ENCODE data around the gene MRPL23. TPM values are rescaled to one million over a fixed set of nuclear protein-coding genes. Genes with fewer than 3 reads are reported as not detected.

The MRPL23 gene
- total and polyA plus RNA-seq, 2 donors (not counting 3 experiments of a cell fraction or from before 2014, with no cell fraction given): 72.7 to 222 TPM

DNA sequence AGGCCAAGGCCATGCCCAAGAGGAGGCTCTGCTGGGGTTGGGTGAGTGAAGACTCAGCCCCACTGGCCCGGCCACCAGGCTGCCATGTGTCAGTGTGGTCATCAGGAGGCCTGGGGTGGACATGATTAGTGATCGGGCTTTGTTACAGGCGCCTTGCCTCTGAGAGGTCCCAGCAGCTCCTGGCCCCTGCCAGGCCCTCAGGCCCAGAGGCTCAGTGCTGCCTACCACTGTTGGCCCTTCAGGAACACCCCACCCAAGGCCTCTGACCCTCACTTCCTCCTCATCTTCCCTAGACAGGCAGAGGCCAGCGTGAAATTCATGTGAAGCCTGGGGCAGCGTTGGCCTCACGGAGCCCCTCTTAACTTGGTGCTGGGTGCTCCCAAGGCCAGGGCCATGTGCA is 2.2 kb downstream of the MRPL23 start:
- no peaks in the 10 kb centered on the region for H3K9me1 ChIP-seq (replicated peaks; ENCODE audit: control insufficient read depth, extremely low read depth, insufficient read depth, low read length)
- BruUV-seq (replicated peaks): no TSS peak
- dilution Hi-C loops (cut with MboI; ENCODE audit: extremely low pct_ligation_motif_present, low sequenced_read_pairs) (no loop called here), intact Hi-C loops (cut with micrococcal nuclease) (no loop called here)
- no peak overlapping the region for H3K4me2 ChIP-seq (ENCODE audit: insufficient read depth, low read length)
- H4K20me1 ChIP-seq (replicated peaks; ENCODE audit: control insufficient read depth, extremely low read depth, insufficient read depth, low read length): no peaks in the 10 kb centered on the region
- no peak overlapping the region for H3K9ac ChIP-seq (replicated peaks; ENCODE audit: extremely low read depth, insufficient read depth, low read length)
- POLR2A ChIA-PET: no interaction called here
- H3K79me2 ChIP-seq (ENCODE audit: control insufficient read depth, insufficient read depth, low read length): no peaks in the 10 kb centered on the region
- DNase-seq (ENCODE audit: low read depth, low spot score) (no peak), FAIRE-seq (no peak)
- no peaks in the 10 kb centered on the region for H3K36me3 ChIP-seq (ENCODE audit: control insufficient read depth in 2 of 2, extremely low read depth in 1 of 2, insufficient read depth in 2 of 2, low read length in 2 of 2)
- no peaks in the 10 kb centered on the region for H3K9me3 ChIP-seq (replicated peaks; ENCODE audit: control insufficient read depth, insufficient read depth, low read length)
- CTCF ChIA-PET: interaction anchor here (0.9 to 8.4 kb wide), 9 partner anchors 15 to 297 kb away, joined by 3 to 102 read pairs (median 13); no protein-coding TSS in a partner anchor
- no peak overlapping the region for H3K27ac ChIP-seq (ENCODE audit: insufficient read depth, low read depth, low read length)
- H2AFZ ChIP-seq (ENCODE audit: low read depth, low read length): no peak overlapping the region
- H3K4me3 ChIP-seq (replicated peaks in 1 of 3; ENCODE audit: insufficient read depth in 1 of 3, low read depth in 1 of 3, low read length in 3 of 3): no peak overlapping the region
- H3K27me3 ChIP-seq (ENCODE audit: control insufficient read depth in 2 of 2, insufficient read depth in 2 of 2, low read length in 2 of 2): no peaks in the 10 kb centered on the region
- no peaks in the 10 kb centered on the region for H3K4me1 ChIP-seq (ENCODE audit: control insufficient read depth, extremely low read depth, insufficient read depth, low read length)
- no peak for TF ChIP-seq POLR2A (IDR thresholded peaks at IDR 0.05; ENCODE audit: low read depth, low read length)

DNA sequence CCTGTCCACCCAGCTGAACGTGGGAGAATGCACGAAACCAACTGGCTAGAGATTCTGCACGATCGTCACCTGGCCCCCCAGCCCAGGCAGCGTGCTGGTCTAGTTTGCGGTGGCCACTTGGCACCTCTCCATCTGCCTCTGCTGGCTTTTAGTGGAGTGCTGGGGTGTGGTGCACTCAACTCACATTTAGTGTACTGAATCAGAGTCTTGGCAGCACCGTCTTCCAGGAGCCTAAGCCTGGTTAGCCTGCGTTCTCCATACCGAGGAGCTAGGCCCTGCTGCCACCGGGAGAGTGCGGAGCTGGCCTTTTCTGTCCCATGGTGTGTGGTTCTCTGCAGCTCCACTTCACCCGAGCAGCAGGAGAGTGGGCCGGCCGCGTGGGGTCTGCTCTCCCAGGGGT is 2.8 kb downstream of the MRPL23 start:
- no peak overlapping the region for H3K9ac ChIP-seq (replicated peaks; ENCODE audit: extremely low read depth, insufficient read depth, low read length)
- H3K9me3 ChIP-seq (replicated peaks; ENCODE audit: control insufficient read depth, insufficient read depth, low read length): no peaks in the 10 kb centered on the region
- CTCF ChIA-PET: interaction anchor here (1.1 to 8.4 kb wide), 6 partner anchors 52 to 297 kb away, joined by 4 to 102 read pairs (median 20); no protein-coding TSS in a partner anchor
- dilution Hi-C loops (cut with MboI; ENCODE audit: extremely low pct_ligation_motif_present, low sequenced_read_pairs) (no loop called here), intact Hi-C loops (cut with micrococcal nuclease) (no loop called here)
- no peaks in the 10 kb centered on the region for H3K79me2 ChIP-seq (ENCODE audit: control insufficient read depth, insufficient read depth, low read length)
- no peak overlapping the region for H2AFZ ChIP-seq (ENCODE audit: low read depth, low read length)
- no peaks in the 10 kb centered on the region for H3K36me3 ChIP-seq (ENCODE audit: control insufficient read depth in 2 of 2, extremely low read depth in 1 of 2, insufficient read depth in 2 of 2, low read length in 2 of 2)
- no TSS peak for BruUV-seq (replicated peaks)
- no peak for DNase-seq (ENCODE audit: low read depth, low spot score)
- TF ChIP-seq EZH2 (IDR thresholded peaks at IDR 0.05; ENCODE audit: borderline replicate concordance, low read depth, low read length, severe bottlenecking) (no peak), POLR2A (IDR thresholded peaks at IDR 0.05; ENCODE audit: low read depth, low read length) (no peak), FOS (IDR thresholded peaks at IDR 0.05; ENCODE audit: borderline replicate concordance, insufficient read depth, low read length) (no peak), MYC (IDR thresholded peaks at IDR 0.05; ENCODE audit: low read depth, low read length) (no peak)
- TF ChIP-seq, protein P1, sequence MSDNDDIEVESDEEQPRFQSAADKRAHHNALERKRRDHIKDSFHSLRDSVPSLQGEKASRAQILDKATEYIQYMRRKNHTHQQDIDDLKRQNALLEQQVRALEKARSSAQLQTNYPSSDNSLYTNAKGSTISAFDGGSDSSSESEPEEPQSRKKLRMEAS (IDR thresholded peaks at IDR 0.05; ENCODE audit: insufficient read depth, insufficient read length): no peak
- H4K20me1 ChIP-seq (replicated peaks; ENCODE audit: control insufficient read depth, extremely low read depth, insufficient read depth, low read length): no peaks in the 10 kb centered on the region
- no peaks in the 10 kb centered on the region for H3K27me3 ChIP-seq (ENCODE audit: control insufficient read depth in 2 of 2, insufficient read depth in 2 of 2, low read length in 2 of 2)
- POLR2A ChIA-PET: no interaction called here
- H3K4me1 ChIP-seq (ENCODE audit: control insufficient read depth, extremely low read depth, insufficient read depth, low read length): no peaks in the 10 kb centered on the region
- no peak for FAIRE-seq
- H3K4me2 ChIP-seq (ENCODE audit: insufficient read depth, low read length): no peak overlapping the region
- H3K4me3 ChIP-seq (replicated peaks in 1 of 3; ENCODE audit: insufficient read depth in 1 of 3, low read depth in 1 of 3, low read length in 3 of 3): no peak overlapping the region
- H3K27ac ChIP-seq (ENCODE audit: insufficient read depth, low read depth, low read length): no peak overlapping the region
- H3K9me1 ChIP-seq (replicated peaks; ENCODE audit: control insufficient read depth, extremely low read depth, insufficient read depth, low read length): no peaks in the 10 kb centered on the region
